Urothelium cell line (cell line): ENCODE measurements around the gene USP22.

Source experiments
- DNase-seq: peaks from one replicate; pipeline ENCODE4 v3.0.0; 2011; ENCODE audit warnings: low spot score, mixed read lengths
- FAIRE-seq: peaks from 2 replicates; lab custom pipeline; 2011; peaks lifted over from hg19 to GRCh38; lab: Jason Lieb, UNC

The USP22 gene

DNA sequence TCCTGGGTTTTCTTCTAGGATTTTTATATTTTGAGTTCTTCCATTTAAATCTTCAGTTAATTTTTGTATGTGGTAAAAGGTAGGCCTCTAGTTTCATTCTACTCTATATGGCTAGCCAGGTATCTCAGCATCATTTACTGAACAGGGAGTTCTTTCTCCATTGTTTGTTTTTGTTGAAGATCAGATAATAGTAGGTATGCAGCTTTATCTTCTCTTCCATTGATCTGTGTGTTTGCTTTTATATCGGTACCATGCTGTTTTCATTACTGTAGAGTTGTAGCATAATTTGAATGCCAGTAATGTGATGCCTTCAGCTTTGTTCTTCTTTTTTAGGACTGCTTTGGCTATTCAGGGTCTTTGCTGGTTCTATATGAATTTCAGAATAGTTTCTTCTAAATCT lies 77.3 kb downstream of the USP22 start:
- FAIRE-seq, result no peak
- no peak for DNase-seq

DNA sequence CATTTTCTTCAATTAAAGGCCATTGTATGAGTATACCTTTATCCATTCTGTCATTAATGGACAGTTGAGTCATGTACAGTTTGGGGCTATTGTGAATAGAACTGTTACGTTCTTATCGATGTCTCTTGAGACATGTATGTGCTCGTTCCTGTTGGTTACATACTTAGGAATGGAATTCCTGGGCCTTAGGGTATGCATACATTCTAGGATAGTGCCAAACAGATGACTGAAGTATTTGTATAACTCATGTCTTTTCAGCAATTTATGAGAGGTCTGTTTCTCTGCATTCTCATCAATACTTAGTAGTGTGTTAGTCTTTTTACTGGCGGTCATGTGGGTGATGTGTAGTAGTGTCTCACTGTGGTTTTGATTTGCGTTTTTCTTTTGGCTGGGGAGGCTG lies 81.2 kb downstream of the USP22 start:
- DNase-seq (no peak), FAIRE-seq (no peak)

DNA sequence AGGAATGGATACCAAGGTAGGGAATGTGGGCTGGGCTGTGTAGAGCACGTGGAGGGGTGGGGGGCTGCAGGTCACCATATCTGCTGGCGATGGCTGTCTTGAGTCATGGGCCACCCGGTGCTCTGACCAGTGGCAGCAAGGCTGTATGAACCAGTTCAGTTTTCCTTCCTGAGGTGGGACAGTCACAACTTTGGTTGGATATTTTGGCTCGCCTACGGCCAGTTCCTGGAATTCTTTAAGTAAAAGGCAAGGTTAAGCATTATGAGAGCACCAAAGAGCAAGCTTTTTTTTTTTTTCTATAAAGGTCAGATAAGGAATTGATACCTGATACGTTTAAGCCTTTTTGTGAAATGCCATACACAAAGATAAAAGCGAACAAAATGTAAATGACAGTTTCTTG lies 81.9 kb downstream of the USP22 start:
- DNase-seq (no peak), FAIRE-seq (no peak)

GRCh38 chr17:20955427-20956323 lies 87.1 kb downstream of the USP22 start:
- FAIRE-seq, result no peak

GRCh38 chr17:20954794-20955193 lies 88.0 kb downstream of the USP22 start:
- DNase-seq (no peak), FAIRE-seq (no peak)

More at GRCh38 chr17:20955427-20956323, 87.1 kb downstream of the USP22 start:
- no peak for DNase-seq

DNA sequence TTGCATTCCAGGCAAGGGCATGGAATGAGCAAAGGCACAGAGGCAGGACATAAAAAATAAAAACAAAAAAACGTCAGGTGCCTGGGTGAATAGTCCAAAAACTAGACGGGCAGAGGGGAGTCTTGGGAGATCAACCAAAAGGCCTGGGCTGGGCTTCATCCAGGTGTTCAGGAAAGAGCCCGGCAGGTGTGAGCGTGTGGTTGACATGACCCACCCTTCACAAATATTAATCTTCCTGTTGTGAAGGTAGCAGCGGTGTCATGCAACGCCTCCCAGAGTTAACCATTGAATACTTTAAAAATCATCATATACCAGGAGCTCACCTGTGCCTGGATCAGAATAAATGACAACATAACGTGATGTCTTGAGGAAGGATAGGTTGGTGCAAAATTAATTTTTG lies 90.6 kb downstream of the USP22 start:
- no peak for DNase-seq
- FAIRE-seq, result no peak
